GM18861 (cell line): ENCODE data around the gene ASRGL1.
"Not testable (repeated sequence)": the region's sequence is repeated elsewhere in the genome, so short reads cannot be mapped to it uniquely, and the experiment has no call there.

Experiments
- ATAC-seq: cut with Tn5 transposase; IDR thresholded peaks from one replicate; pipeline ENCODE4 v1.9.1; 2021; ENCODE audit not compliant: unreplicated experiment

The ASRGL1 gene

GRCh38 chr11:62337303-62338181 lies at the start of gene ASRGL1:
TSS of gene ASRGL1 (plus strand) at chr11:62337448. CDS start at chr11:62337978, 530 bp downstream.
- no peak for ATAC-seq

- ATAC-seq, result no peak
These were observed 41.7 kb upstream of the ASRGL1 start for GRCh38 chr11:62295504-62295903.

- ATAC-seq, result no peak
These were observed 38.3 kb upstream of the ASRGL1 start, which contains the start of gene SCGB1D4 for GRCh38 chr11:62298975-62299374. TSS of gene SCGB1D4 (minus strand) at chr11:62299075. CDS start at chr11:62299010, 65 bp downstream.

GRCh38 chr11:62306227-62306626 lies 31.0 kb upstream of the ASRGL1 start:
- ATAC-seq, result no peak

GRCh38 chr11:62307950-62308349 lies 29.3 kb upstream of the ASRGL1 start:
- ATAC-seq, result no peak

- no peak for ATAC-seq
These were observed 27.3 kb upstream of the ASRGL1 start for GRCh38 chr11:62309991-62310390.

GRCh38 chr11:62315431-62315830 lies 21.8 kb upstream of the ASRGL1 start:
- ATAC-seq, result no peak

GRCh38 chr11:62322524-62322923 lies 14.7 kb upstream of the ASRGL1 start:
- ATAC-seq, result no peak

- ATAC-seq, result no peak
These were observed 12.3 kb upstream of the ASRGL1 start for GRCh38 chr11:62324731-62325556.

GRCh38 chr11:62325781-62326180 lies 11.5 kb upstream of the ASRGL1 start:
- ATAC-seq, result not testable (repeated sequence)

GRCh38 chr11:62326719-62327118 lies 10.5 kb upstream of the ASRGL1 start:
- ATAC-seq, result not testable (repeated sequence)

- not testable (repeated sequence) for ATAC-seq
These were observed 9.7 kb upstream of the ASRGL1 start for GRCh38 chr11:62327541-62327940.

GRCh38 chr11:62331264-62331663 lies 6.0 kb upstream of the ASRGL1 start:
- not testable (repeated sequence) for ATAC-seq

GRCh38 chr11:62333768-62334167 lies 3.5 kb upstream of the ASRGL1 start:
- no peak for ATAC-seq

GRCh38 chr11:62336949-62337302 lies 322 bp upstream of the ASRGL1 start:
- not testable (repeated sequence) for ATAC-seq

GRCh38 chr11:62338218-62338617 lies 970 bp downstream of the ASRGL1 start:
- ATAC-seq, result no peak

- ATAC-seq, result no peak
These were observed 3.1 kb downstream of the ASRGL1 start for GRCh38 chr11:62340269-62340901.

- no peak for ATAC-seq
These were observed 4.3 kb downstream of the ASRGL1 start for GRCh38 chr11:62341588-62341987.

GRCh38 chr11:62343646-62344190 lies 6.5 kb downstream of the ASRGL1 start:
- not testable (repeated sequence) for ATAC-seq

- no peak for ATAC-seq
These were observed 7.0 kb downstream of the ASRGL1 start for GRCh38 chr11:62344210-62344609.

- ATAC-seq, result no peak
These were observed 8.6 kb downstream of the ASRGL1 start for GRCh38 chr11:62345861-62346260.
